GM19099 (cell line): ENCODE measurements around the gene MARCHF6.

ENCODE experiments used
- POLR2A ChIP-seq: IDR thresholded peaks from 3 replicates; pipeline ENCODE4 v1.6.1; 2011; ENCODE audit warnings: low read depth; ENCODE audit not compliant: insufficient read length; ENCODE audit errors: extremely low read depth

MARCHF6 gene

GRCh38 chr5:10387690-10388089, 34.2 kb downstream of the MARCHF6 start:
- TF ChIP-seq POLR2A = no peak

- no peak for TF ChIP-seq POLR2A
Observed at GRCh38 chr5:10391130-10391529, 37.6 kb downstream of the MARCHF6 start.

- TF ChIP-seq POLR2A = no peak
Observed at GRCh38 chr5:10393491-10393890, 40.0 kb downstream of the MARCHF6 start.

GRCh38 chr5:10396552-10396951, 43.1 kb downstream of the MARCHF6 start:
- TF ChIP-seq POLR2A = no peak

GRCh38 chr5:10399839-10400238, 46.3 kb downstream of the MARCHF6 start:
- no peak for TF ChIP-seq POLR2A

- no peak for TF ChIP-seq POLR2A
Observed at GRCh38 chr5:10400411-10400810, 46.9 kb downstream of the MARCHF6 start.

- no peak for TF ChIP-seq POLR2A
Observed at GRCh38 chr5:10400831-10401230, 47.3 kb downstream of the MARCHF6 start.

- no peak for TF ChIP-seq POLR2A
Observed at GRCh38 chr5:10401498-10401897, 48.0 kb downstream of the MARCHF6 start.
